Thyroid gland (tissue), 4 donors: Measurements from ENCODE around the gene ABCA12. TPM values are rescaled to one million over a fixed set of nuclear protein-coding genes. Genes with fewer than 3 reads are reported as not detected.

ENCODE experiments used
- DNase-seq, 2 donors: peaks; one replicate each; pipeline ENCODE4 v3.0.0-alpha.2; 2019
- H3K27ac ChIP-seq, 3 donors: fragments of 200-600 bp; sonication (generic); 1 replicate in 2 of 3; 2 replicates in 1 of 3; pipeline ENCODE4 v1.5.1; 2016 to 2019; ENCODE audit warnings: mild to moderate bottlenecking in 1 of 3, moderate library complexity in 1 of 3
- H3K27me3 ChIP-seq: fragments of 200-600 bp; sonication (generic); one replicate; pipeline ENCODE4 v1.5.1; 2019
- H3K36me3 ChIP-seq, 2 donors: fragments of 200-600 bp; sonication (generic); one replicate each; pipeline ENCODE4 v1.5.1; 2016 to 2019
- H3K4me1 ChIP-seq, 2 donors: fragments of 200-600 bp; sonication (generic); one replicate each; pipeline ENCODE4 v1.5.1; 2017 to 2019
- H3K4me3 ChIP-seq, 3 donors: fragments of 200-600 bp; sonication (generic); replicated peaks in 1 of 3; 1 replicate in 2 of 3; 2 replicates in 1 of 3; pipeline ENCODE4 v1.5.1; 2016; ENCODE audit warnings: mild to moderate bottlenecking in 1 of 3
- H3K9me3 ChIP-seq: fragments of 200-600 bp; sonication (generic); one replicate; pipeline ENCODE4 v1.5.1; 2017
- CTCF ChIP-seq, 6 experiments: fragments of 200-600 bp in 3 of 6; fragments of 450-650 bp in 3 of 6; sonication (generic) in 3 of 6; IDR thresholded peaks; one replicate each; pipeline ENCODE4 v1.5.1; 2016 to 2019; ENCODE audit warnings: antibody characterized with exemption in 6 of 6, mild to moderate bottlenecking in 2 of 6, inconsistent platforms in 1 of 6, moderate library complexity in 1 of 6
- POLR2A ChIP-seq, 2 donors: fragments of 450-650 bp; IDR thresholded peaks; one replicate each; pipeline ENCODE4 v1.6.1; 2017; ENCODE audit warnings: antibody characterized with exemption in 2 of 2, mild to moderate bottlenecking in 2 of 2, moderate library complexity in 1 of 2
- WGBS, 2 donors: methylation state at CpG; one replicate each; pipeline ENCODE4 v1.1.5; 2017; 5-methylcytosine and 5-hydroxymethylcytosine counted together
- intact Hi-C: fragments of 100-400 bp; cut with DNase I; formaldehyde crosslinking; loops from one replicate; pipeline ENCODE4 v1.15.1; 2023
- total RNA-seq, 4 donors: library from RNA; depleted of rRNA; stranded (reverse); fragments of >200 nt; gene quantifications; one replicate each; pipeline ENCODE4 v1.2.3, GENCODE V29; 2016

Gene ABCA12
- total RNA-seq, 4 donors from 2014 or later: not detected

GRCh38 chr2:215032153-215032552 is 106.3 kb downstream of the ABCA12 start:
- no peak for DNase-seq
- 71 to 73% methylated on average over 2 of the region's 2 CpGs for WGBS, 2 donors
- no peaks in the 10 kb centered on the region for H3K4me1 ChIP-seq
- no peak overlapping the region for H3K27ac ChIP-seq
- H3K27me3 ChIP-seq: no peaks in the 10 kb centered on the region
- no peaks in the 10 kb centered on the region for H3K36me3 ChIP-seq
- no peaks in the 10 kb centered on the region for H3K9me3 ChIP-seq
- intact Hi-C loops: no loop called here
- no peak for TF ChIP-seq CTCF (IDR thresholded peaks at IDR 0.05)
- no peak for TF ChIP-seq POLR2A (IDR thresholded peaks at IDR 0.05)
- H3K4me3 ChIP-seq: no peak overlapping the region

GRCh38 chr2:215031321-215031720 is 107.1 kb downstream of the ABCA12 start:
- Histone ChIP-seq H3K9me3 (no peaks in the 10 kb centered on the region), H3K4me3 (no peak overlapping the region), H3K36me3 (no peaks in the 10 kb centered on the region), H3K4me1 (no peaks in the 10 kb centered on the region), H3K27ac (no peak overlapping the region), H3K27me3 (no peaks in the 10 kb centered on the region)
- WGBS, 2 donors: 85 to 94% methylated on average over 2 of the region's 2 CpGs
- no peak for DNase-seq
- intact Hi-C loops: no loop called here
- TF ChIP-seq CTCF (IDR thresholded peaks at IDR 0.05): no peak
- no peak for TF ChIP-seq POLR2A (IDR thresholded peaks at IDR 0.05)

- TF ChIP-seq POLR2A (IDR thresholded peaks at IDR 0.05) (no peak), CTCF (IDR thresholded peaks at IDR 0.05) (no peak)
- H3K27ac ChIP-seq: no peak overlapping the region
- H3K4me1 ChIP-seq: no peaks in the 10 kb centered on the region
- H3K27me3 ChIP-seq: no peaks in the 10 kb centered on the region
- intact Hi-C loops: no loop called here
- no peak overlapping the region for H3K4me3 ChIP-seq
- DNase-seq: no peak
- H3K9me3 ChIP-seq: no peaks in the 10 kb centered on the region
- no peaks in the 10 kb centered on the region for H3K36me3 ChIP-seq
- WGBS, 2 donors: 93 to 94% methylated on average over 5 of the region's 5 CpGs
These were observed 108.5 kb downstream of the ABCA12 start for GRCh38 chr2:215029936-215030335.

GRCh38 chr2:215028231-215028630 is 110.2 kb downstream of the ABCA12 start:
- DNase-seq: no peak
- Histone ChIP-seq H3K4me1 (no peaks in the 10 kb centered on the region), H3K27me3 (no peaks in the 10 kb centered on the region), H3K4me3 (no peak overlapping the region), H3K9me3 (no peaks in the 10 kb centered on the region), H3K36me3 (no peaks in the 10 kb centered on the region), H3K27ac (no peak overlapping the region)
- WGBS, 2 donors: 84 to 88% methylated on average over 1 of the region's 1 CpG
- TF ChIP-seq POLR2A (IDR thresholded peaks at IDR 0.05): no peak
- no peak for TF ChIP-seq CTCF (IDR thresholded peaks at IDR 0.05)
- intact Hi-C loops: no loop called here

GRCh38 chr2:215027779-215028178 is 110.6 kb downstream of the ABCA12 start:
- H3K27me3 ChIP-seq: no peaks in the 10 kb centered on the region
- intact Hi-C loops: no loop called here
- no peak for TF ChIP-seq CTCF (IDR thresholded peaks at IDR 0.05)
- WGBS, 2 donors: 44 to 46% methylated on average over 2 of the region's 2 CpGs
- H3K27ac ChIP-seq: no peak overlapping the region
- DNase-seq: no peak
- H3K36me3 ChIP-seq: no peaks in the 10 kb centered on the region
- no peak overlapping the region for H3K4me3 ChIP-seq
- H3K4me1 ChIP-seq: no peaks in the 10 kb centered on the region
- no peaks in the 10 kb centered on the region for H3K9me3 ChIP-seq
